Stimulated activated CD4-positive, alpha-beta T cell treated with anti-CD3 and anti-CD28 coated beads, Interleukin-12 subunit alpha, Interleukin-12 subunit beta, amount 100 ng/mL, for 4 hours (primary cell): ENCODE results near the gene MYO10.
"Not testable (repeated sequence)": the region's sequence is repeated elsewhere in the genome, so short reads cannot be mapped to it uniquely, and the experiment has no call there.

Experiments
- DNase-seq: peaks from one replicate; pipeline ENCODE4 v3.0.0-alpha.2; 2020

Gene MYO10

GRCh38 chr5:16772556-16772955, 163.5 kb downstream of the MYO10 start:
- DNase-seq, result no peak

DNA sequence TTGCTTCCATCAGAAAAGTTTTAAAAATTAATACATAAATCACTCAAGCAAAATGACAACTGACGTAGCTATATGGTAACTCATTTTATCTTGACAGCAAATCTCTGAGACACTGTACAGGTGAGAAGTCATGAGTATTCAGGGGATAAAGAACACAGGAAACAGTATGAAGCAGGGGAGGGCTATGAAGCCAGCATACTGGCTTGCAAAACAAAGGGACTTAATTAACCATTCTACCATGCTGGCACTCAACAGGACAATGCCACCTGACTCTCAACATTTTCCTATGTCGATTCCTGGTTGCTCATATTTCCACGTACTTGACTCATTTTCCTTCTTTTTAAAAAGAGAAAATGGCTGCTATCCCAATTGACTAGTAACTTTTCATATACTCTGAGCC, 167.9 kb downstream of the MYO10 start:
- DNase-seq, result no peak

DNA sequence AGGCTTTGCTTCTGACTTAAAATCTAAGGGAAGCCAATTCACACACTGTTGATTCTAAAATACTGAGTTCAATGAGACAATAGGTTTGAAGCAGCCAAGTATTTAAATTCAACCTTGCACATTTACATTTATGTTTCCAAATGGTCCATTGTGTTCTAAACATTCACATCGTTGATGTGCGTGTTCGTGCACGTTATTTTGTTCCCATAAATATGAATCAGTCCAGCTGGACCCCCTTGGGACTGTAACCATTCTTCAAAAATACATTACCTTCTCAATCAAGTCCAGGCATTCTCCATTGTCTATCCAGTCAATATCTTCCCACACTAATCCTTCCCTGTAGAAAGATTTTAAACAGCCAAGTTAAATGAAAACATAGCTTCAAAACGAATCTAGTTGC, 172.9 kb downstream of the MYO10 start:
- DNase-seq, result no peak

DNA sequence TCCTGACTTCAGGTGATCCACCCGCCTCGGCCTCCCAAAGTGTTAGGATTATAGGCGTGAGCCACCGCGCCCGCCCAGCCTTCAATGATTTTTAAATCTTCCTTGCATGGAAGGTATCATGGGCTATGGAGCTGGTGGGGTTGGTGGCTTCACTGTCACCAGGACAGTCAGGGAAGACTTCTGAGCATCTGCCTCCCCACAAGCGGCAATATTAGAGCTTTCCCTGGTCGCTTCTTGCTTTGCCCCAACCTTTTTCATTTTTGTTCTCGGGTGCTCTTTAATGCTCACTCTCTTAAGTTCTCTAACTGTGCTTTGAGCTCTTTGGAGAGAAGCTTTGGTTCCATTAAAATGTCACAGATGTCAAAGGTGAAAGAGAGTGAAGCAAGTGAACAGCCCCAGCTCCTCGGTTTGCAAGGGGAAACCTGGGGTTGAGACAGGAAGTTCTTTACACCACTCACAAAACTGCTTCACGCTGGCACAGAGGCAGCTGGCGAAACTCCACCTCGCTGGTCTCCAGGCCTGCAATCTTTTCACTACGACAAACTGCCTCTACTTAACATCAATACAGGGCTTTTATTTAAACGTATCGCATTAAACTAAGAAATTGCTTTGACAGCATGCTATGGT, 176.8 kb downstream of the MYO10 start:
- no peak for DNase-seq

DNA sequence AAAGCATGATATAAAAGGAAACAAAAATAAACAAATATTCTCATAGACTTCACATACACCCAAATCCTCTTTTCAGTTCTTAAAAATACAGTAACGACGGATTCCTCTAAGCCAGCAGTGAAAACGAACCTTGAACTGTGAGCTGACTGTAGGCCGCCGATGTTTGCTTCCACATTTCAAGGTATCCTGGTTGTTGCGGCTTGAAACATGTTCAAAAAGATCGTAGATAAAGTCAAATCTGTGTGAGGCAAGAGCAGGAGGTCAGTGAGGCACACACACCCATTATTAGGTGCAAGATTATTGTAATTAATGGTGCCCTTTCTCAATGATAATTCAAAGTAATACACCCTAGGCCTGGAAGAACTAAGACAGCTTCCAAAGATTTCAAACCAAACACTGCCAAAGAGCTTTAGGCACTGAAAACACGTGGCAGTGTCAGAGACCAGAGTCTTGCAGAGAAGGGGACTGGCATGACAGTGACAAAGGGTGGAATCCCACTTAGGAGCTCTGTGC, 178.0 kb downstream of the MYO10 start:
- no peak for DNase-seq

- not testable (repeated sequence) for DNase-seq
These were observed 178.5 kb downstream of the MYO10 start for GRCh38 chr5:16757577-16757976.

- no peak for DNase-seq
These were observed 178.9 kb downstream of the MYO10 start for GRCh38 chr5:16757146-16757545.

DNA sequence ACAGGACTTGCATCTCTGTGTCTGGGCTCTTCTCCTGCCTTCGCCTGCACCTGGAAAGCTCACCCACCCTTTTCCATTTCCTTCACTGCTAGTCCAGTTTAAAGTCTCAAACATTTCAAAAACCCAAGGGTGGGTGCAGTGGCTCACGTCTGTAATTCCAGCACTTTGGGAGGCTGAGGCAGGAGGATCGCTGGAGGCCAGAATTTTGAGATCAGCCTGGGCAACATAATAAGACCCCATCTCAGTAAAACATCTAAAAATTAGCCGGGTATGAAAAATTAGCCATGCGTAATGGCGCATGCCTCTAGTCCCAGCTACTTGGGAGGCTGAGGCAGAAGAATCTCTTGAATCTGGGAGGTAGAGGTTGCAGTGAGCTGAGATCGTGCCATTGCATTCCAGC, 179.4 kb downstream of the MYO10 start:
- DNase-seq, result no peak

GRCh38 chr5:16755641-16756040, 180.4 kb downstream of the MYO10 start:
- DNase-seq, result no peak

- DNase-seq, result no peak
These were observed 181.5 kb downstream of the MYO10 start for GRCh38 chr5:16754601-16755000.

DNA sequence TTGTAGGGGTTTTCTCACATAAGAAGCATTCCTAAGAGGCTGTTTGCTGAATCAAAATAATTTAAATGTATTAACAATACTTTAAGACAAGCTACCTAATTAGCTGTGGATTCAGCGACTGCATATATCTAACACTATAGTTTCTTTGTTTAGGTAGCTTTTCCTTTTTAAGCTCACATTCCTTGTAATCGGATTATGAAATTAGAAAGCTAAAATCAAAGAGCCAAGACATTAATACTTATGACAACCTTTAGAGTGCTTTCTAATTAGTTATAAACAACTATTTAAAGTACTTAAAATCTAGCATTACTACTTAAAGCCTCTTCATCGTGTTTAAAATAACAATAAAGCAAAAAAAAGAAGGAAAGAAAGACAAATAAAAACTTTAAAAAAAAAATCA, 182.0 kb downstream of the MYO10 start:
- DNase-seq, result no peak

GRCh38 chr5:16750445-16750844, 185.6 kb downstream of the MYO10 start:
- no peak for DNase-seq

GRCh38 chr5:16749626-16750025, 186.5 kb downstream of the MYO10 start:
- no peak for DNase-seq

DNA sequence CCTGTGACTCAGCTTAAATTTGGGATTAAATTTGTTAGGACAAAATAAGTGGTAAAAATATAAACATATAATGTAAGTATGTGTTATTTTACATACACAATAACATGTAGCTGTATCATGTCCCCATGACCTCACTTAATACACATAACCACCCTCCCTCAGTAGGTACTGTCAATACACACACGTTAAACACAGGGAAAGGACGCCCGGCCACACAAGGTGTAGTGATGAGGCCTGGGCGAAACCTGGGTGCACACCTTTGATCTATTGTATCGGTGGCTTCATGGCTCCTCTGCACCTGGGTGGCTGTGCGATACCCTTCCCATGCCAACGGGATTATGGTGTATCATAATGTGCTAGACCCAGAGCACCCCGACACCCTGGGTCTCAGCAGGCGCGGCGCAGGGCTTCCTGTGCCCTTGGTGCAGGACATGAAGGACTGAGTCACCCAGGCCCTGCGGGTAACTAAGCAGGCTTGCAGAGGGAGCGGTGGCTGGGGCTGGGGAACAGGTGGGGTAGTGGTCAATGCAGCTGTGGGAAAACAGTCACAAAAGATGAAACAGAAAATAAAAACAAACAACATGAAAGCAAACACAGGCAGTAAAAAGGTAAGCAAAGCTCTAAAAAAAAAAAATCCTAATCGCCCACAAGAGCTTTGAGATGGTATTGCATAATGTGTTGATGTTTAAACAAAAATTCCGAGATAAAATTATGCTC, 191.8 kb downstream of the MYO10 start:
- DNase-seq, result no peak

DNA sequence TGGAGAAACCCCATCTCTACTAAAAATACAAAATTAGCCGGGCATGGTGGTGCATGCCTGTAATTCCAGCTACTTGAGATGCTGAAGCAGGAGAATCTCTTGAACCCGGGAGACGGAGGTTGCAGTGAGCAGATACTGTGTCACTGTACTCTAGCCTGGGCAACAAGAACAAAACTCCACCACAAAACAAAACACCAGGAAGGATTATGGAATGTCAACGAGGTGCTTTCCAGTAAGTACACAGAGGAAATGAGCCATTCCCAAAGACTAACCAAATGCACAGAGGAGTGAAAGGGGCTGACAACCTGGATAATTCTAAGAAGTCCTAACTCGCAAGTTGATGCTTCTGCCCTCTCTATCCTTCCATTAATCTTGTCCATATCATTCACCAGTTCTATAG, 193.2 kb downstream of the MYO10 start:
- no peak for DNase-seq

GRCh38 chr5:16740811-16741392, 195.2 kb downstream of the MYO10 start:
- DNase-seq, result no peak

- no peak for DNase-seq
These were observed 195.8 kb downstream of the MYO10 start for GRCh38 chr5:16740066-16740810.

- DNase-seq, result not testable (repeated sequence)
These were observed 197.7 kb downstream of the MYO10 start for GRCh38 chr5:16738393-16738792.

GRCh38 chr5:16737620-16738364, 198.3 kb downstream of the MYO10 start:
- DNase-seq, result no peak

GRCh38 chr5:16737209-16737608, 198.9 kb downstream of the MYO10 start:
- DNase-seq, result no peak

- no peak for DNase-seq
These were observed 199.7 kb downstream of the MYO10 start for GRCh38 chr5:16736158-16736995.
